ENCODE measurements around the gene CSNK2A1. TPM values are rescaled to one million over a fixed set of nuclear protein-coding genes. Genes with fewer than 3 reads are reported as not detected.

CSNK2A1 gene
- total and polyA plus RNA-seq, 4 donors = 17.0 to 60.3 (median 39.7) TPM

- no peak for DNase-seq (ENCODE audit: low spot score)
- peak overlapping the region in 1 of 2 donors; percentile 29 for H3K27ac ChIP-seq (ENCODE audit: low read depth in 1 of 2, low read length in 2 of 2)
- no peak overlapping the region for H3K9ac ChIP-seq (ENCODE audit: low read depth in 1 of 2, low read length in 2 of 2)
- TF ChIP-seq EGR1 (IDR thresholded peaks at IDR 0.05; ENCODE audit: low read depth in 2 of 2) = no peak
- TF ChIP-seq, protein P1, sequence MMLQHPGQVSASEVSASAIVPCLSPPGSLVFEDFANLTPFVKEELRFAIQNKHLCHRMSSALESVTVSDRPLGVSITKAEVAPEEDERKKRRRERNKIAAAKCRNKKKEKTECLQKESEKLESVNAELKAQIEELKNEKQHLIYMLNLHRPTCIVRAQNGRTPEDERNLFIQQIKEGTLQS (IDR thresholded peaks at IDR 0.05) = no peak
- no peak for TF ChIP-seq FOXA2 (IDR thresholded peaks at IDR 0.05)
- TF ChIP-seq JUND (IDR thresholded peaks at IDR 0.05) = no peak
- TF ChIP-seq, protein P2, sequence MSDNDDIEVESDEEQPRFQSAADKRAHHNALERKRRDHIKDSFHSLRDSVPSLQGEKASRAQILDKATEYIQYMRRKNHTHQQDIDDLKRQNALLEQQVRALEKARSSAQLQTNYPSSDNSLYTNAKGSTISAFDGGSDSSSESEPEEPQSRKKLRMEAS (IDR thresholded peaks at IDR 0.05) = no peak
- TF ChIP-seq SP1 (IDR thresholded peaks at IDR 0.05) = no peak
- no peak for TF ChIP-seq RXRA (IDR thresholded peaks at IDR 0.05)
- TF ChIP-seq RAD21 (IDR thresholded peaks at IDR 0.05) = no peak
- no peak for TF ChIP-seq REST (IDR thresholded peaks at IDR 0.05)
- no peak for TF ChIP-seq TAF1 (conservative IDR thresholded peaks at IDR 0.05)
- no peak for TF ChIP-seq GABPA (IDR thresholded peaks at IDR 0.05 in 1 of 2, conservative IDR thresholded peaks at IDR 0.05 in 1 of 2)
- TF ChIP-seq YY1 (IDR thresholded peaks at IDR 0.05) = no peak
- no peak for TF ChIP-seq FOXA1 (IDR thresholded peaks at IDR 0.05)
- TF ChIP-seq ZBTB33 (IDR thresholded peaks at IDR 0.05) = no peak
- TF ChIP-seq CTCF (IDR thresholded peaks at IDR 0.05; ENCODE audit: low read depth, low read length, missing input control) = no peak
- TF ChIP-seq HNF4A (conservative IDR thresholded peaks at IDR 0.05) = no peak
- no peaks in the 10 kb centered on the region for H3K27me3 ChIP-seq (ENCODE audit: control insufficient read depth in 4 of 4, insufficient read depth in 4 of 4, low read length in 3 of 4)
- no peaks in the 10 kb centered on the region for H3K9me3 ChIP-seq (ENCODE audit: control insufficient read depth in 4 of 4, low read length in 3 of 4)
- 92% methylated on average over 14 of the region's 14 CpGs for WGBS
- H3K4me1 ChIP-seq (ENCODE audit: control insufficient read depth in 4 of 4, insufficient read depth in 4 of 4, low read length in 3 of 4) = peaks cover 6 to 30% (median 20%) of the 10 kb centered on the region in 4 donors
- H3K36me3 ChIP-seq (ENCODE audit: control insufficient read depth in 4 of 4, insufficient read depth in 3 of 4, low read depth in 1 of 4, low read length in 3 of 4) = peaks cover 11 to 46% (median 26%) of the 10 kb centered on the region in 4 donors
- H3K4me3 ChIP-seq (ENCODE audit: low read depth in 1 of 3, low read length in 3 of 3) = no peak overlapping the region
Measured at GRCh38 chr20:428658-429200, 114.9 kb downstream of the CSNK2A1 start.
